Heart right ventricle (tissue), 16 donors: ENCODE results near the gene ATG2A. TPM values are rescaled to one million over a fixed set of nuclear protein-coding genes. Genes with fewer than 3 reads are reported as not detected.

Experiments used
- ATAC-seq, 8 donors: fragments of 200-7000 bp; cut with Tn5 transposase; one replicate each; pipeline ENCODE4 v1.9.1; 2020; ENCODE audit warnings: mild to moderate bottlenecking in 8 of 8, moderate library complexity in 8 of 8, moderate number of reproducible peaks in 1 of 8
- DNase-seq, 2 donors: peaks; one replicate each; pipeline ENCODE4 v3.0.0-alpha.2; 2020
- H3K27ac ChIP-seq, 10 donors: fragments of 200-600 bp; sonication (generic) in 2 of 10; one replicate each; pipeline versions ENCODE4 v1.5.0 to v1.8.0; 2020 to 2022; ENCODE audit warnings: mild to moderate bottlenecking in 3 of 10
- H3K27me3 ChIP-seq, 7 donors: fragments of 200-600 bp; one replicate each; pipeline ENCODE4 v1.8.0; 2021 to 2022; ENCODE audit warnings: mild to moderate bottlenecking in 2 of 7
- H3K36me3 ChIP-seq, 9 donors: fragments of 200-600 bp; sonication (generic) in 1 of 9; one replicate each; pipeline versions ENCODE4 v1.5.0 to v1.8.0; 2020 to 2022; ENCODE audit warnings: mild to moderate bottlenecking in 2 of 9
- H3K4me1 ChIP-seq, 9 donors: fragments of 200-600 bp; sonication (generic) in 1 of 9; one replicate each; pipeline versions ENCODE4 v1.5.0 to v1.8.0; 2020 to 2022; ENCODE audit warnings: mild to moderate bottlenecking in 4 of 9
- H3K4me3 ChIP-seq, 10 donors: fragments of 200-600 bp; sonication (generic) in 2 of 10; one replicate each; pipeline versions ENCODE4 v1.5.0 to v1.8.0; 2020 to 2022; ENCODE audit warnings: mild to moderate bottlenecking in 7 of 10, moderate library complexity in 2 of 10
- H3K9me3 ChIP-seq, 11 donors: fragments of 200-600 bp in 10 of 11; sonication (generic) in 2 of 11; one replicate each; pipeline versions ENCODE4 v1.5.0 to v1.8.0; 2013 to 2022; ENCODE audit warnings: mild to moderate bottlenecking in 2 of 11, control low read depth in 1 of 11, moderate library complexity in 1 of 11
- WGBS, 2 donors: extraction: QIAGEN DNeasy Blood & Tissue Kit; methylation state at CpG; one replicate each; pipeline ENCODE4 v1.1.7; 2013; ENCODE audit warnings: inconsistent platforms in 1 of 2; 5-methylcytosine and 5-hydroxymethylcytosine counted together
- intact Hi-C, 10 donors: fragments of 100-400 bp; cut with DNase I; formaldehyde crosslinking; loops; one replicate each; pipeline versions ENCODE4 v1.11.1 to v1.14.2; 2022
- polyA plus RNA-seq, 2 donors: library from polyadenylated mRNA; stranded (reverse); fragments of 200-250 nt; gene quantifications; one replicate each; pipeline ENCODE4 v1.2.3, GENCODE V29; 2013
- total RNA-seq, 10 donors: library from RNA; stranded (reverse); fragmentation: NEBNext Ultra II Directional in 3 of 10; extraction: Animal tissue kit (Norgen Biotek cat#: 25700) in 3 of 10; gene quantifications; one replicate each; pipeline versions ENCODE4 v1.2.1 to v1.2.4, GENCODE V29; 2021 to 2023
- TF ChIP-seq, protein P1 (sequence below), 9 donors: fragments of 200-600 bp; sonication (generic) in 2 of 9; IDR thresholded peaks; one replicate each; pipeline versions ENCODE4 v1.5.0 to v1.8.0; 2021 to 2022; ENCODE audit warnings: antibody characterized with exemption in 9 of 9, mild to moderate bottlenecking in 5 of 9, moderate library complexity in 1 of 9
- donor health status: Arrhythmogenic right ventricular cardiomyopathy.
- donor health status: ischemic (EF 13 %, LVEDD 7.1; RV severe dilation, severe dysfunction).
- donor health status: healthy with polysubstance abuse.
- donor health status: DM: no; HTN: yes; CAD: no.
- donor health status: DM: no; HTN: no; CAD: no.
- donor health status: ischemic (EF 25% LVEDD 6.9; RV normal size, moderate dysfunction).
- donor health status: ischemic (EF 25% LVEDD 5.7; RV mildly dilated, moderate dysfunction).
- donor health status: healthy.
- donor health status: DM: yes; HTN: yes; CAD: no.
- donor health status: Ischemic cardiomyopathy.
- donor health status: ischemic (EF 35%, LVEDD 5.7; RV mildly dilated, moderate dysfunction).
- donor health status: nonischemic (EF 11% LVEDD 7.7; RV severe dilation, severe dysfunction).
- donor health status: DM: yes; HTN: yes; CAD: no.
- donor health status: PGD.
- donor health status: ischemic (EF 29% LVEDD 5.4; RV normal size, mild dysfunction).
- donor health status: nonischemic (EF 23%, LVEDD 6.1; RV moderate dilation, normal function).

Gene ATG2A
- total and polyA plus RNA-seq, 12 donors: 12.4 to 18.6 (median 16.0) TPM

DNA sequence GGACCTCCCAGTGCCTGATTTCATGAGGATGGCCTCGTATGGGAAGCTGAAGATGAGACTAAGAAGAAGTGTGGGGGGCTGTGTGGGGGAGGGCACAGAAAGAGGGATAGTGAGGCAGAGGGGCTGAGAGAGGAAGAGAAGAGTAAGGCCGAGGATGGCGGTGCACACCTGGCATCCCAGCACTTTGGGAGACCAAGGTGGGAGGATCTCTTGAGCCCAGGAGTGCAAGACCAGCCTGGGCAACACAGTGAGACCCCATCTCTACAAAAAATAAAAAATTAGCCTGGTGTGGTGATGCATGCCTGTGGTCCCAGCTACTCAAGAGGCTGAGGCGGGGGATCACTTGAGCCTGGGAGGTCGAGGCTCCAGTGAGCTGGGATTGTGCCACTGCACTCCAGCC lies 25.1 kb downstream of the ATG2A start:
- DNase-seq (no peak), ATAC-seq (no peak)
- TF ChIP-seq, protein P1, sequence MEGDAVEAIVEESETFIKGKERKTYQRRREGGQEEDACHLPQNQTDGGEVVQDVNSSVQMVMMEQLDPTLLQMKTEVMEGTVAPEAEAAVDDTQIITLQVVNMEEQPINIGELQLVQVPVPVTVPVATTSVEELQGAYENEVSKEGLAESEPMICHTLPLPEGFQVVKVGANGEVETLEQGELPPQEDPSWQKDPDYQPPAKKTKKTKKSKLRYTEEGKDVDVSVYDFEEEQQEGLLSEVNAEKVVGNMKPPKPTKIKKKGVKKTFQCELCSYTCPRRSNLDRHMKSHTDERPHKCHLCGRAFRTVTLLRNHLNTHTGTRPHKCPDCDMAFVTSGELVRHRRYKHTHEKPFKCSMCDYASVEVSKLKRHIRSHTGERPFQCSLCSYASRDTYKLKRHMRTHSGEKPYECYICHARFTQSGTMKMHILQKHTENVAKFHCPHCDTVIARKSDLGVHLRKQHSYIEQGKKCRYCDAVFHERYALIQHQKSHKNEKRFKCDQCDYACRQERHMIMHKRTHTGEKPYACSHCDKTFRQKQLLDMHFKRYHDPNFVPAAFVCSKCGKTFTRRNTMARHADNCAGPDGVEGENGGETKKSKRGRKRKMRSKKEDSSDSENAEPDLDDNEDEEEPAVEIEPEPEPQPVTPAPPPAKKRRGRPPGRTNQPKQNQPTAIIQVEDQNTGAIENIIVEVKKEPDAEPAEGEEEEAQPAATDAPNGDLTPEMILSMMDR (IDR thresholded peaks at IDR 0.05): no peak
- WGBS, 2 donors: 80 to 81% methylated on average over 5 of the region's 5 CpGs
- Histone ChIP-seq H3K4me1 (peaks cover 15 to 60% (median 45%) of the 10 kb centered on the region in 9 donors), H3K27me3 (no peaks in the 10 kb centered on the region), H3K9me3 (no peaks in the 10 kb centered on the region), H3K36me3 (peaks cover 0 to 25% (median 0%) of the 10 kb centered on the region in 9 donors), H3K27ac (peak overlapping the region in 7 of 10 donors; percentile 34 to 77 (median 68)), H3K4me3 (no peak overlapping the region)
- intact Hi-C loops: loop anchor here in 5 of 10 donors (1.0 to 10.0 kb wide), 3 partner anchors 44 to 107 kb away; no protein-coding TSS in a partner anchor

DNA sequence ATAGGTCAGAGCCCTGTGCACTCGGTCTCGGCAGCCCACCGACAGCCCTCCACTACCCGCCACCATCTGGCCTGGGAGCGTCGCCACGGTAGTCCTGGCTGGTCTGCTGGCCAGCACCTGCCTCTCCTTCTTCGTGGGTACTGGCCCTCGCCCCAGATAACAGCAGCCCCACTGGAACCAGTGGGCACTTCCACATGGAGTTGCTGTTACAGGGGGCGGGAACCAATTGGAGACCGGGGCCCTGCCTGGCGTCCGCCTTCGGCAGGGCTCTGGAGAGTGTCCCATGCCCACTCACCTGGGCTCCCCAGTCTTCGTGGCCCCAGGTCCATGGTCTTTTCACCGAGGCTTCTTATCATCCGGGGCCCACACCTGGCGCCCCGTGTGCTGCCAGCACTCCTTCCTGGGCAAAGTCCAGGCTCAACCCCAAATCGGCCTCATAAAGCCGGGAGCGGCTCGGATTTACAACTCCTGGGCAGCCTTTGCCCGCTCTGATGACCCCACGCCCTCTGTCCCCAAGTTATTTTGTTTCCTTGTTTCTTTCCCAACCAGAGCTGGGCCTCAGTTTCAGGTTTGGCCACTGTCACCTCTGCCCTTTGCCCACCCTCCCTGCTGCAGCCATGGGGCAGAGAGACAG lies 25.7 kb downstream of the ATG2A start:
- H3K36me3 ChIP-seq: peaks cover 0 to 20% (median 0%) of the 10 kb centered on the region in 9 donors
- intact Hi-C loops: loop anchor here in 4 of 10 donors (5.0 to 10.0 kb wide), 2 partner anchors 44 to 107 kb away; no protein-coding TSS in a partner anchor
- DNase-seq (no peak), ATAC-seq (no peak)
- H3K27me3 ChIP-seq: no peaks in the 10 kb centered on the region
- H3K4me3 ChIP-seq: no peak overlapping the region
- peaks cover 15 to 60% (median 46%) of the 10 kb centered on the region in 9 donors for H3K4me1 ChIP-seq
- TF ChIP-seq, protein P1 (IDR thresholded peaks at IDR 0.05): no peak
- 90 to 93% methylated on average over 25 of the region's 25 CpGs for WGBS, 2 donors
- H3K9me3 ChIP-seq: no peaks in the 10 kb centered on the region
- peak overlapping the region in 4 of 10 donors; percentile 68 to 77 (median 72) for H3K27ac ChIP-seq

DNA sequence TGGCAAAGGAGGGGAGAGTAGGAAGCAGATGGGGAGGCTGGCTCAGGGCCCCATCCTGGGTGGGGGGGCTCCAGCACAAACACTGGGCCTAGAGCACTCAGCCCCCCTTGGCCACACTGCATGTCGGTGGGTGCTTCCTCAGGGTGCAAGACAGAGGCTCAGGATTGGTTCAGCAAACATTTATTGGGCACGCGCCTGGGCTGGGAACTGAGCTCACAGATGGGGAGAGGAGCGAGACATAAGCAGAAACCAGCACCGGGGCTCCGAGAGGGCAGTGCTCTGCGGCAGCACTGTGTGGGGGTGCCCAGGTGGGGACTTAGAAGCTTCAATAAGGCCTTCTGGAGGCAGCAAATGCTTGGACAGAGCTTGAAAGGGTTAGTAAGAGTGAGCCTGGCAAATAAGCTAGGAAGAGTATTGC lies 26.5 kb downstream of the ATG2A start:
- Histone ChIP-seq H3K4me1 (peaks cover 15 to 60% (median 46%) of the 10 kb centered on the region in 9 donors), H3K4me3 (no peak overlapping the region), H3K27ac (peak overlapping the region in 3 of 10 donors; percentile 19 to 48 (median 31)), H3K36me3 (peaks cover 0 to 12% (median 0%) of the 10 kb centered on the region in 9 donors), H3K27me3 (no peaks in the 10 kb centered on the region), H3K9me3 (no peaks in the 10 kb centered on the region)
- 90 to 93% methylated on average over 7 of the region's 7 CpGs for WGBS, 2 donors
- intact Hi-C loops: loop anchor here in 4 of 10 donors (5.0 to 10.0 kb wide), 2 partner anchors 43 to 106 kb away; no protein-coding TSS in a partner anchor
- ATAC-seq: no peak
- no peak for DNase-seq
- TF ChIP-seq, protein P1 (IDR thresholded peaks at IDR 0.05): no peak

DNA sequence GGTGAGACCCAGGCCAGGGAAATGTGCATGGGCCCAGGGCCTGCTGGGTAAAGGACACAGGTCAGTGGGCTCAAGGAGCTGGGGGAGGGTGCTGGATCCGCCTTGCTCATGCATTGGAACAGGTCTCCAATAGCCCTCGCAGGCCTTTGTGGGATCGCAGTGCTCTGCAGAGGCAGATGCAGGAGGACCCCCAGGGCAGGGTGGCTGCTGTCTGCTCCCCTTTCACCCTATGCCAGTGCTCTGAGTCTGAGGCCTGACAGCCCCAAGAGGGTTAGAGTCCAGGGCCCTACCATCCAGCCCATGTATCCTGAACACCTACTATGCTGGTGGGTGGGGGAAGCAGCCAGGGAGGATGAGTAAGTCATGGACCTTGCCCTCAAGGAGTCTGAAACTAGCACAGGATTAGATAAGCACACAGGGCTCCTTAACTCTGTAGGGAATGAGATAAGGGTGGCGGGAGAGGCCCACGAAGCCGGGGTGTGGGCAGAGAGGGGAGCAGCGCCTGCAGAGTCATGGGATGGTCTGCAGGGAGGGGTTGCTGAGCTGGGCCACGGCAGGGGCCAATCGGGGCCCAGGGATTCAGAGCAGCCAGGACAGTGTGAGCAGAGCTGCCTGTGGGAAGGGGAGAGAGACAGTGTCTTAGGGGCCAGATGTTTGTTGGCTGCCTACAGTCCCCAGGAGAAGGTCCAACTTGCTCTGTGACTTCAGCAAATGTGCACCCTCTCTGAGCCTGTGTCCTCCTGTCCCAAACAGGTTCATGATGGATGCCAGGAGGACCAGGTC lies 28.1 kb downstream of the ATG2A start:
- intact Hi-C loops: loop anchor here in 2 of 10 donors (2.0 to 10.0 kb wide), 2 partner anchors 40 to 1106 kb away; no protein-coding TSS in a partner anchor
- TF ChIP-seq, protein P1 (IDR thresholded peaks at IDR 0.05): no peak
- H3K27me3 ChIP-seq: no peaks in the 10 kb centered on the region
- H3K36me3 ChIP-seq: no peaks in the 10 kb centered on the region
- peaks cover 9 to 54% (median 37%) of the 10 kb centered on the region in 9 donors for H3K4me1 ChIP-seq
- no peak for DNase-seq
- peak overlapping the region in 2 of 10 donors; percentile 64 to 77 for H3K27ac ChIP-seq
- no peak overlapping the region for H3K4me3 ChIP-seq
- no peaks in the 10 kb centered on the region for H3K9me3 ChIP-seq
- 59 to 60% methylated on average over 9 of the region's 9 CpGs for WGBS, 2 donors
- ATAC-seq: no peak
